ENCODE data around the gene DCHS1. TPM values are rescaled to one million over a fixed set of nuclear protein-coding genes. Genes with fewer than 3 reads are reported as not detected.
A peak's percentile ranks its signal among the peaks of the same experiment; 100 is the strongest.

DCHS1 gene
- total and polyA plus RNA-seq, 2 of the 13 experiments (the other 11 are each of a cell fraction or from before 2014, with no cell fraction given), result under 0.01 to 0.03 TPM

DNA sequence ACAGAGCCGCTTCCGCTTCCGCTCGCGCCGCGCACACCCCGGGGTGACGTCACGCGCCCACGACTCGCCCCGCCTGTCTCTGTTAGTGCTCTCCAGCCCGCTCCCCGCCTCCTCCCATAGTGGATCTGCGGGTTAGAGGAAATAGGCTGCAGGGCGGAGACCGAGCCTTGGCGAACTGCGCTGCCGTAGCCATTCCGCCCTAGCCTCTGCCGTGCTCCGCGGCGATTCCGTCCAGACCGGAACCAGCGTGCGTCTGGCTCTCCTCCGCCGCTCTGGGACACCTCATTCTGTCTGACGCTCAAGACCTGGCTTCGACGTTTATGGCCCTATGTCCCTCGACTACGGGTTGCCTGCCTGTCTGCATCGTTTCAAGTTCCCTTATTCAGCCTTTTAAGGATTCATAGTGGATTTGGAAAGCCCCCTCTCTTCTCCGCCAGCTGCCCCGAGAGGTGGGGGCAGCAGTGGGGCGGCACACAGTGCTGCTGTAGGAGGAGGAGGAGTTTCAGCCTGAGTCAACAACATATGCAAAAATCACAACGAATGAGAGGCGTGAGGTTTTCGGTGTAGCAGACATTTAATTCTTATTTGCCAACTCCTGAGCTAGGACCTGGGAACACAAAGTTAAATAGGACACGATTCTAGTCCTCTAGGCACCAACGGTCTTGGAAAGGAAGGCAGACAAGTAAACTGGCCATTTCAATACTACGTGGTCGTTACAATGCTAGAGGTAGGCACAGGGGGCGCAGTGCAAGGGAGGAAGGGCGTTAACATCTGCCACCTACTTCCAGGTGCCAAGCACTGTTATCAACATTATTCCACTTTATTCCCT is 43.2 kb downstream of the DCHS1 start, which contains the start of gene TAF10 (continued):
- no peak for TF ChIP-seq ZNF614 (CRISPR knock-in tag; IDR thresholded peaks at IDR 0.05; ENCODE audit: borderline replicate concordance)
- TF ChIP-seq ATF6 (CRISPR knock-in tag; conservative IDR thresholded peaks at IDR 0.05), result no peak
- TF ChIP-seq ZNF790 (CRISPR knock-in tag; IDR thresholded peaks at IDR 0.05; ENCODE audit: borderline replicate concordance), result no peak
- no peak for TF ChIP-seq ATRX (CRISPR knock-in tag; IDR thresholded peaks at IDR 0.05; ENCODE audit: borderline replicate concordance)
- no peak for TF ChIP-seq PLSCR1 (CRISPR knock-in tag; IDR thresholded peaks at IDR 0.05; ENCODE audit: borderline replicate concordance)
- TF ChIP-seq KDM5B (CRISPR knock-in tag; IDR thresholded peaks at IDR 0.05; ENCODE audit: borderline replicate concordance), result peak; percentile 92; the same call in 1 of the 2 replicates
- peak; percentile 47; the same call in 1 of the 2 replicates for TF ChIP-seq FOSL2 (CRISPR knock-in tag; IDR thresholded peaks at IDR 0.05)
- TF ChIP-seq JUND (CRISPR knock-in tag; IDR thresholded peaks at IDR 0.05), result peak; percentile 82
- TF ChIP-seq ZNF232 (CRISPR knock-in tag; IDR thresholded peaks at IDR 0.05; ENCODE audit: borderline replicate concordance), result 0 out of 2 replicates have a peak, but pooled peaks have one; percentile 26
- TF ChIP-seq, protein P1, sequence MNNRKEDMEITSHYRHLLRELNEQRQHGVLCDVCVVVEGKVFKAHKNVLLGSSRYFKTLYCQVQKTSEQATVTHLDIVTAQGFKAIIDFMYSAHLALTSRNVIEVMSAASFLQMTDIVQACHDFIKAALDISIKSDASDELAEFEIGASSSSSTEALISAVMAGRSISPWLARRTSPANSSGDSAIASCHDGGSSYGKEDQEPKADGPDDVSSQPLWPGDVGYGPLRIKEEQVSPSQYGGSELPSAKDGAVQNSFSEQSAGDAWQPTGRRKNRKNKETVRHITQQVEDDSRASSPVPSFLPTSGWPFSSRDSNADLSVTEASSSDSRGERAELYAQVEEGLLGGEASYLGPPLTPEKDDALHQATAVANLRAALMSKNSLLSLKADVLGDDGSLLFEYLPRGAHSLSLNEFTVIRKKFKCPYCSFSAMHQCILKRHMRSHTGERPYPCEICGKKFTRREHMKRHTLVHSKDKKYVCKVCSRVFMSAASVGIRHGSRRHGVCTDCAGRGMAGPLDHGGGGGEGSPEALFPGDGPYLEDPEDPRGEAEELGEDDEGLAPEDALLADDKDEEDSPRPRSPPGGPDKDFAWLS (CRISPR knock-in tag; IDR thresholded peaks at IDR 0.05; ENCODE audit: borderline replicate concordance), result no peak; the same call in 1 of the 2 replicates
- 0 out of 2 replicates have a peak, but pooled peaks have one; percentile 49 for TF ChIP-seq KLF6 (CRISPR knock-in tag; IDR thresholded peaks at IDR 0.05)
- TF ChIP-seq ZNF784 (CRISPR knock-in tag; IDR thresholded peaks at IDR 0.05; ENCODE audit: borderline replicate concordance), result no peak
- TF ChIP-seq ZSCAN31 (CRISPR knock-in tag; IDR thresholded peaks at IDR 0.05; ENCODE audit: low read depth), result peak; percentile 90
- peak; percentile 37; the same call in 1 of the 2 replicates for TF ChIP-seq MTF2 (CRISPR knock-in tag; IDR thresholded peaks at IDR 0.05; ENCODE audit: borderline replicate concordance)
- peak in 1 of 2 experiments; percentile 59; a peak in 2 of 4 replicates for TF ChIP-seq HMGXB4 (CRISPR knock-in tag; IDR thresholded peaks at IDR 0.05; ENCODE audit: borderline replicate concordance in 1 of 2, low read depth in 1 of 2)
- TF ChIP-seq CHCHD3 (CRISPR knock-in tag; IDR thresholded peaks at IDR 0.05), result 0 out of 2 replicates have a peak, but pooled peaks have one; percentile 33
- TF ChIP-seq RNF219 (CRISPR knock-in tag; IDR thresholded peaks at IDR 0.05), result no peak; the same call in 1 of the 2 replicates
